SK-N-SH (cell line): Measurements from ENCODE around the gene IL15RA.

Source experiments
- MXI1 ChIP-seq: IDR thresholded peaks from 2 replicates; pipeline ENCODE4 v1.6.1; 2012; ENCODE audit warnings: mild to moderate bottlenecking, low read depth, low read length, improper control_type of control experiment
- NRF1 ChIP-seq: IDR thresholded peaks from 2 replicates; pipeline ENCODE4 v1.6.1; 2012; ENCODE audit warnings: low read depth, mild to moderate bottlenecking, low read length
- POLR2AphosphoS5 ChIP-seq: IDR thresholded peaks from 2 replicates; pipeline ENCODE4 v1.6.1; 2012; ENCODE audit warnings: low read depth, low read length
- SMC3 ChIP-seq: IDR thresholded peaks from 2 replicates; pipeline ENCODE4 v1.6.1; 2012; ENCODE audit warnings: low read depth, low read length, improper control_type of control experiment
- TAF1 ChIP-seq: IDR thresholded peaks from 2 replicates; pipeline ENCODE4 v1.6.1; 2012; ENCODE audit warnings: low read depth, mild to moderate bottlenecking, low read length, moderate library complexity, borderline replicate concordance
- TCF12 ChIP-seq: IDR thresholded peaks from 2 replicates; pipeline ENCODE4 v1.4.0; 2012
- TF ChIP-seq, protein P1 (sequence below): fragments of 200-600 bp; sonication (generic); IDR thresholded peaks from 2 replicates; pipeline ENCODE4 v1.6.1; 2017; ENCODE audit warnings: antibody characterized with exemption, mild to moderate bottlenecking, moderate library complexity
- TF ChIP-seq, protein P2 (sequence below): IDR thresholded peaks from 2 replicates; pipeline ENCODE4 v1.4.0; 2012; ENCODE audit warnings: low read depth

DNA sequence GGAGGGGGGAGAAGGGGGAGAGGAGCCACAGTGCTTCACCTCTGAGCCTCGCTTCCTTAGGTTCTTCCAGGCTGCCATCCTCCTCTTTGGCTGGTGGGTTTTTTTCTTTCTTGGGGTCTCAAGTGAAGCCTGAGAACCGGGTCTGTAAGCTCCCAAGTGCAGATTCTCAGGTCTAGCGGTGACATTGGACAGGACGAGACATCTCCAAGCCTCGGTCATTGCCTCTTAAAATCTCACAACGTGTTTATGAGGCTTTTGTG is 817 bp upstream of the IL15RA start:
- no peak for TF ChIP-seq MXI1
- TF ChIP-seq POLR2AphosphoS5, result no peak
- no peak for TF ChIP-seq TCF12
- TF ChIP-seq TAF1, result no peak
- TF ChIP-seq, protein P1, sequence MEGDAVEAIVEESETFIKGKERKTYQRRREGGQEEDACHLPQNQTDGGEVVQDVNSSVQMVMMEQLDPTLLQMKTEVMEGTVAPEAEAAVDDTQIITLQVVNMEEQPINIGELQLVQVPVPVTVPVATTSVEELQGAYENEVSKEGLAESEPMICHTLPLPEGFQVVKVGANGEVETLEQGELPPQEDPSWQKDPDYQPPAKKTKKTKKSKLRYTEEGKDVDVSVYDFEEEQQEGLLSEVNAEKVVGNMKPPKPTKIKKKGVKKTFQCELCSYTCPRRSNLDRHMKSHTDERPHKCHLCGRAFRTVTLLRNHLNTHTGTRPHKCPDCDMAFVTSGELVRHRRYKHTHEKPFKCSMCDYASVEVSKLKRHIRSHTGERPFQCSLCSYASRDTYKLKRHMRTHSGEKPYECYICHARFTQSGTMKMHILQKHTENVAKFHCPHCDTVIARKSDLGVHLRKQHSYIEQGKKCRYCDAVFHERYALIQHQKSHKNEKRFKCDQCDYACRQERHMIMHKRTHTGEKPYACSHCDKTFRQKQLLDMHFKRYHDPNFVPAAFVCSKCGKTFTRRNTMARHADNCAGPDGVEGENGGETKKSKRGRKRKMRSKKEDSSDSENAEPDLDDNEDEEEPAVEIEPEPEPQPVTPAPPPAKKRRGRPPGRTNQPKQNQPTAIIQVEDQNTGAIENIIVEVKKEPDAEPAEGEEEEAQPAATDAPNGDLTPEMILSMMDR, result no peak
- TF ChIP-seq, protein P2, sequence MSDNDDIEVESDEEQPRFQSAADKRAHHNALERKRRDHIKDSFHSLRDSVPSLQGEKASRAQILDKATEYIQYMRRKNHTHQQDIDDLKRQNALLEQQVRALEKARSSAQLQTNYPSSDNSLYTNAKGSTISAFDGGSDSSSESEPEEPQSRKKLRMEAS, result no peak
- no peak for TF ChIP-seq SMC3
- TF ChIP-seq NRF1, result no peak
